Endodermal cell (in vitro differentiated cells): ENCODE results near the gene MEGF11. TPM values are rescaled to one million over a fixed set of nuclear protein-coding genes. Genes with fewer than 3 reads are reported as not detected.

ENCODE experiments used
- DNase-seq: peaks from one replicate; pipeline ENCODE4 v3.0.0-alpha.2; 2017
- H3K27ac ChIP-seq: 2 replicates; pipeline ENCODE4 v1.5.1; 2013; ENCODE audit warnings: mild to moderate bottlenecking, low read depth, low read length, moderate library complexity
- H3K27me3 ChIP-seq: 2 replicates; pipeline ENCODE4 v1.6.1; 2013; ENCODE audit warnings: mild to moderate bottlenecking, low read length, moderate library complexity; ENCODE audit not compliant: insufficient read depth, control insufficient read depth, poor library complexity, severe bottlenecking
- H3K36me3 ChIP-seq: 2 replicates; pipeline ENCODE4 v1.7.0; 2013; ENCODE audit warnings: mild to moderate bottlenecking, low read length, moderate library complexity; ENCODE audit not compliant: control insufficient read depth, insufficient read depth
- H3K4me1 ChIP-seq: one replicate; pipeline ENCODE4 v1.7.0; 2013; ENCODE audit warnings: low read length; ENCODE audit not compliant: control insufficient read depth, insufficient read depth
- H3K4me3 ChIP-seq: 2 replicates; pipeline ENCODE4 v1.5.1; 2013; ENCODE audit warnings: mild to moderate bottlenecking, low read length, moderate library complexity
- H3K9ac ChIP-seq: 2 replicates; pipeline ENCODE4 v1.6.1; 2013; ENCODE audit warnings: mild to moderate bottlenecking, low read length, moderate library complexity; ENCODE audit not compliant: poor library complexity, severe bottlenecking; ENCODE audit errors: extremely low read depth
- H3K9me3 ChIP-seq: 2 replicates; pipeline ENCODE4 v1.6.1; 2013; ENCODE audit warnings: mild to moderate bottlenecking, low read length, moderate library complexity; ENCODE audit not compliant: control insufficient read depth
- H3K27ac Mint-ChIP-seq: 2 replicates; pipeline ENCODE4 v1.8.0; 2020; ENCODE audit warnings: mixed read lengths
- H3K27me3 Mint-ChIP-seq: 2 replicates; pipeline ENCODE4 v1.8.0; 2021; ENCODE audit warnings: mild to moderate bottlenecking, mixed read lengths; ENCODE audit not compliant: insufficient read depth
- H3K36me3 Mint-ChIP-seq: 2 replicates; pipeline ENCODE4 v1.8.0; 2020; ENCODE audit warnings: low read depth, mixed read lengths
- H3K4me1 Mint-ChIP-seq: 2 replicates; pipeline ENCODE4 v1.8.0; 2020; ENCODE audit warnings: mixed read lengths
- H3K4me3 Mint-ChIP-seq: 2 replicates; pipeline ENCODE4 v1.8.0; 2020; ENCODE audit warnings: mild to moderate bottlenecking, moderate library complexity, mixed read lengths
- H3K9me3 Mint-ChIP-seq: 2 replicates; pipeline ENCODE4 v1.8.0; 2020; ENCODE audit warnings: mild to moderate bottlenecking, mixed read lengths
- WGBS, 2 experiments: methylation state at CpG; one replicate each; pipeline versions ENCODE4 v1.1.5 to v1.1.7; 2013; ENCODE audit warnings: missing lambda C conversion rate in 2 of 2, mixed read lengths in 1 of 2; ENCODE audit not compliant: insufficient coverage in 1 of 2, insufficient read length in 1 of 2; 5-methylcytosine and 5-hydroxymethylcytosine counted together
- total RNA-seq, 2 donors: library from RNA; stranded (reverse); fragmentation: NEBNext Ultra II Directional in 1 of 2; extraction: Animal tissue kit (Norgen Biotek cat#: 25700) in 1 of 2; gene quantifications; 2 replicates in 1 of 2; 3 replicates in 1 of 2; pipeline ENCODE4 v1.2.1, GENCODE V29; 2021
- TF ChIP-seq, protein P1 (sequence below): fragments of 200-600 bp; sonication (generic); conservative IDR thresholded peaks from 2 replicates; pipeline ENCODE4 v1.5.0; 2021; ENCODE audit warnings: antibody characterized with exemption, mild to moderate bottlenecking

MEGF11 gene
- total RNA-seq, 2 donors from 2014 or later = 0.73 to 1.2 TPM

DNA sequence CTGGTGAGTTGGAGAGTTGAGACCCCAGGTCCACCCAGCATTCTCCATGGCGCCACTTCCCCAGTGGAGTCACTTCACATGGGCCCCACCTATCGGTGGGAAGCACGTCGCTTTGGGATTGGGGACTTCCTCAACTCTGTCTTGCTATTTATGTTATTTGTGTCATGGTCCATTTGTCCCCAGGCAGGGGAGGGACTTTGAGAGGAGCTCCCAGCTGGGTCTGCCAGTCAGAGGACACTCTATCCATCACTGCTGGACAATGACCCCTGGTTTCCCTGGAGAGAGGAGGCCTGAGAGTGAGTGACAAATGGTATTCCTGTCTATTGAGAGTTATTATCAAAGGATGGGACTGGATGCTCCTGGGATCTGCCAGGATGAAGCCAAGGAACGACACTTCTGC lies 256.6 kb downstream of the MEGF11 start:
- Histone ChIP-seq H3K9ac (no peak overlapping the region), H3K36me3 (no peaks in the 10 kb centered on the region), H3K9me3 (no peaks in the 10 kb centered on the region), H3K4me3 (no peak overlapping the region), H3K27me3 (no peaks in the 10 kb centered on the region), H3K4me1 (peaks cover 3% of the 10 kb centered on the region), H3K27ac (no peak overlapping the region)
- TF ChIP-seq, protein P1, sequence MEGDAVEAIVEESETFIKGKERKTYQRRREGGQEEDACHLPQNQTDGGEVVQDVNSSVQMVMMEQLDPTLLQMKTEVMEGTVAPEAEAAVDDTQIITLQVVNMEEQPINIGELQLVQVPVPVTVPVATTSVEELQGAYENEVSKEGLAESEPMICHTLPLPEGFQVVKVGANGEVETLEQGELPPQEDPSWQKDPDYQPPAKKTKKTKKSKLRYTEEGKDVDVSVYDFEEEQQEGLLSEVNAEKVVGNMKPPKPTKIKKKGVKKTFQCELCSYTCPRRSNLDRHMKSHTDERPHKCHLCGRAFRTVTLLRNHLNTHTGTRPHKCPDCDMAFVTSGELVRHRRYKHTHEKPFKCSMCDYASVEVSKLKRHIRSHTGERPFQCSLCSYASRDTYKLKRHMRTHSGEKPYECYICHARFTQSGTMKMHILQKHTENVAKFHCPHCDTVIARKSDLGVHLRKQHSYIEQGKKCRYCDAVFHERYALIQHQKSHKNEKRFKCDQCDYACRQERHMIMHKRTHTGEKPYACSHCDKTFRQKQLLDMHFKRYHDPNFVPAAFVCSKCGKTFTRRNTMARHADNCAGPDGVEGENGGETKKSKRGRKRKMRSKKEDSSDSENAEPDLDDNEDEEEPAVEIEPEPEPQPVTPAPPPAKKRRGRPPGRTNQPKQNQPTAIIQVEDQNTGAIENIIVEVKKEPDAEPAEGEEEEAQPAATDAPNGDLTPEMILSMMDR = no peak
- WGBS, 2 experiments = 86 to 90% methylated on average over 3 to 5 of the region's 5 CpGs
- Mint-ChIP-seq H3K27me3 (no peaks in the 10 kb centered on the region), H3K36me3 (no peaks in the 10 kb centered on the region), H3K4me3 (no peak overlapping the region), H3K4me1 (peaks cover 7% of the 10 kb centered on the region), H3K9me3 (no peaks in the 10 kb centered on the region), H3K27ac (no peak overlapping the region)
- DNase-seq = no peak

DNA sequence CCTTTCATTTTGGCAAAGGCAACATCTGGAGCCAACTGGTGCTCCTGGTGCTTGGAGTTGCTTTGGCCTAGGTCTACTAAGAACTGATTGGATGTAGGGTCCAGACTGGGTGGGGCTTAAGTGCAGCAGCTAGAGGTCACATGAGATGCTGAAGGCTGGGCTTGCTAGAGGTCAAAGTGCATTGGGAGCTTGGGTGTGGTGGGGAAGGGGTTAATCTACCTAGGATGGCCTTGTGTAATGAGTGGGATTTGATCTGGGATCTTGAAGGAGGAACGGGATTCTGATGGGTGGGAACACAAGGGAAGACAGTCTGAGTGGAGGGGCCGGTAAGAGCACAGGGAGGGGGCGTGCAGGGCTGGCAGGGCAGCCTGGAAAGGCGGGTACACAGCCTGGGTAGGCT lies 258.7 kb downstream of the MEGF11 start:
- H3K27ac ChIP-seq = no peak overlapping the region
- TF ChIP-seq, protein P1 = no peak
- H3K27me3 Mint-ChIP-seq = peaks cover 2% of the 10 kb centered on the region
- no peak overlapping the region for H3K9ac ChIP-seq
- H3K9me3 ChIP-seq = no peaks in the 10 kb centered on the region
- H3K4me1 Mint-ChIP-seq = peaks cover 7% of the 10 kb centered on the region
- no peaks in the 10 kb centered on the region for H3K27me3 ChIP-seq
- no peaks in the 10 kb centered on the region for H3K36me3 ChIP-seq
- H3K36me3 Mint-ChIP-seq = no peaks in the 10 kb centered on the region
- H3K4me3 ChIP-seq = no peak overlapping the region
- no peaks in the 10 kb centered on the region for H3K9me3 Mint-ChIP-seq
- peaks cover 3% of the 10 kb centered on the region for H3K4me1 ChIP-seq
- 89 to 100% methylated on average over 1 to 4 of the region's 4 CpGs for WGBS, 2 experiments
- no peak overlapping the region for H3K4me3 Mint-ChIP-seq
- DNase-seq = no peak
- H3K27ac Mint-ChIP-seq = no peak overlapping the region

DNA sequence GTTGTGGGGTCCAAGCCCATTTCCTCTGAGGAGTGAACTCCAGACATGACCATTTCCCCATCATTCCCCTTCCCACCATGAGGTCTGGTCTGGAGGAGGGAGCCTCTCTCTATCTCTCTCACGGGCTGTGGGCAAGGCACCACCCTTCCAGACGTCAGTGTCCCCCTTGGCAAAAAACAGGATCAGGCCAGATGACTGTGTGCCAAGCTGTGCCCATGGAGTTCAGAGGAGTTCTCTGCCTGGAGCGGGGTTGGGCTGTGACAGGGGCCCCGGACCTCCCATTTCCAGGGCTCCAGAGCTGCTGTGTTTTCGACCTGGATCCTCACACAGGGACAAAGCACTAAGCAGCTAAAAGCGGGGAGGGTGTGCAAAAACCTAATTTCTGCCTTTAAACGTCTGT lies 259.8 kb downstream of the MEGF11 start:
- H3K36me3 ChIP-seq = no peaks in the 10 kb centered on the region
- Mint-ChIP-seq H3K36me3 (no peaks in the 10 kb centered on the region), H3K9me3 (no peaks in the 10 kb centered on the region), H3K4me3 (no peak overlapping the region), H3K27me3 (peaks cover 2% of the 10 kb centered on the region), H3K4me1 (peaks cover 7% of the 10 kb centered on the region), H3K27ac (no peak overlapping the region)
- no peak overlapping the region for H3K9ac ChIP-seq
- no peaks in the 10 kb centered on the region for H3K27me3 ChIP-seq
- H3K9me3 ChIP-seq = no peaks in the 10 kb centered on the region
- no peak overlapping the region for H3K27ac ChIP-seq
- no peak for DNase-seq
- peaks cover 3% of the 10 kb centered on the region for H3K4me1 ChIP-seq
- TF ChIP-seq, protein P1 = no peak
- H3K4me3 ChIP-seq = no peak overlapping the region
- 86 to 94% methylated on average over 7 of the region's 7 CpGs for WGBS, 2 experiments
